H1 (cell line): Measurements from ENCODE around the gene CIT. TPM values are rescaled to one million over a fixed set of nuclear protein-coding genes. Genes with fewer than 3 reads are reported as not detected.

Experiments used
- CTCF ChIA-PET: fragments of 300-600 bp; sonication (Branson Sonifier 250); formaldehyde crosslinking; loops from one replicate; lab custom pipeline; 2021; ENCODE audit not compliant: partially characterized antibody; lab: Charles Lee
- POLR2A ChIA-PET: fragments of 300-600 bp; sonication (Branson Sonifier 250); formaldehyde crosslinking; loops from one replicate; lab custom pipeline; 2021; ENCODE audit warnings: inconsistent platforms; ENCODE audit not compliant: partially characterized antibody; lab: Charles Lee
- DNase-seq, 2 experiments: peaks; one replicate each; pipeline versions ENCODE4 v3.0.0 to v3.0.0-alpha.2; 2010 to 2022; ENCODE audit warnings: low spot score in 2 of 2, low read depth in 1 of 2, mixed read lengths in 1 of 2
- FAIRE-seq: peaks from 2 replicates; lab custom pipeline; 2011; peaks lifted over from hg19 to GRCh38; lab: Jason Lieb, UNC
- H2AFZ ChIP-seq: 2 replicates; pipeline ENCODE4 v1.8.1; 2012; ENCODE audit warnings: low read length, inconsistent platforms
- H2AK5ac ChIP-seq: 2 replicates; pipeline ENCODE4 v1.6.1; 2013; ENCODE audit warnings: low read depth, low read length
- H2BK120ac ChIP-seq: replicated peaks from 2 replicates; pipeline ENCODE3; 2013; ENCODE audit warnings: low read depth, low read length, inconsistent platforms
- H2BK12ac ChIP-seq: 2 replicates; pipeline ENCODE4 v1.6.1; 2013; ENCODE audit warnings: low read depth, low read length
- H2BK15ac ChIP-seq: 2 replicates; pipeline ENCODE4 v1.6.1; 2013; ENCODE audit warnings: low read length
- H2BK20ac ChIP-seq: 2 replicates; pipeline ENCODE4 v1.6.1; 2013; ENCODE audit warnings: low read length
- H2BK5ac ChIP-seq: 2 replicates; pipeline ENCODE4 v1.6.1; 2013; ENCODE audit warnings: low read depth, low read length
- H3K14ac ChIP-seq: 2 replicates; pipeline ENCODE4 v1.6.1; 2013; ENCODE audit warnings: inconsistent platforms; ENCODE audit not compliant: insufficient read length
- H3K18ac ChIP-seq: 2 replicates; pipeline ENCODE4 v1.6.1; 2013; ENCODE audit warnings: low read length; ENCODE audit errors: extremely low read depth
- H3K23ac ChIP-seq: 2 replicates; pipeline ENCODE4 v1.6.1; 2013; ENCODE audit warnings: inconsistent platforms; ENCODE audit not compliant: insufficient read length
- H3K23me2 ChIP-seq: 2 replicates; pipeline ENCODE4 v1.6.1; 2013; ENCODE audit warnings: low read depth, low read length
- H3K27ac ChIP-seq: 2 replicates; pipeline ENCODE4 v1.6.1; 2011; ENCODE audit warnings: low read depth, low read length, inconsistent platforms
- H3K27me3 ChIP-seq, 4 experiments: replicated peaks in 1 of 4; 1 replicate in 1 of 4; 2 replicates in 3 of 4; pipeline versions ENCODE4 v1.6.1 to v1.8.1; 2011 to 2013; ENCODE audit warnings: low read length in 3 of 4, mild to moderate bottlenecking in 3 of 4, inconsistent platforms in 2 of 4, mixed read lengths in 2 of 4, moderate library complexity in 1 of 4; ENCODE audit not compliant: control insufficient read depth in 3 of 4, insufficient read depth in 3 of 4; ENCODE audit errors: extremely low read depth in 1 of 4
- H3K36me3 ChIP-seq, 4 experiments: 2 replicates each; pipeline versions ENCODE4 v1.6.1 to v1.8.1; 2011 to 2013; ENCODE audit warnings: mild to moderate bottlenecking in 4 of 4, low read length in 3 of 4, moderate library complexity in 2 of 4, control low read depth in 1 of 4, inconsistent platforms in 1 of 4; ENCODE audit not compliant: insufficient read depth in 4 of 4, control insufficient read depth in 2 of 4
- H3K4ac ChIP-seq: replicated peaks from 2 replicates; pipeline ENCODE3; 2013; ENCODE audit warnings: low read length, low read depth, mixed read lengths, inconsistent platforms; ENCODE audit not compliant: insufficient read length
- H3K4me1 ChIP-seq, 4 experiments: replicated peaks in 1 of 4; 1 replicate in 1 of 4; 2 replicates in 3 of 4; pipeline versions ENCODE4 v1.6.1 to v1.8.1; 2011 to 2013; ENCODE audit warnings: low read length in 3 of 4, inconsistent platforms in 2 of 4, mixed read lengths in 1 of 4; ENCODE audit not compliant: insufficient read depth in 4 of 4, control insufficient read depth in 3 of 4
- H3K4me2 ChIP-seq, 2 experiments: 2 replicates each; pipeline versions ENCODE4 v1.6.1 to v1.8.1; 2011 to 2013; ENCODE audit warnings: low read depth in 2 of 2, low read length in 2 of 2, control low read depth in 1 of 2, inconsistent platforms in 1 of 2, mild to moderate bottlenecking in 1 of 2; ENCODE audit not compliant: insufficient read depth in 1 of 2
- H3K4me3 ChIP-seq, 4 experiments: fragments of 200-600, 300-600 bp in 1 of 4; sonication (generic), shearing (Covaris generic), sonication (Bioruptor Twin) in 1 of 4; 2 replicates each; pipeline versions ENCODE4 v1.5.1 to v1.8.1; 2011 to 2016; ENCODE audit warnings: low read length in 4 of 4, low read depth in 3 of 4, control low read depth in 2 of 4, inconsistent platforms in 2 of 4, mild to moderate bottlenecking in 2 of 4, mixed read lengths in 1 of 4, moderate library complexity in 1 of 4; ENCODE audit not compliant: insufficient read depth in 2 of 4; ENCODE audit errors: extremely low read depth in 1 of 4
- H3K56ac ChIP-seq: replicated peaks from 2 replicates; pipeline ENCODE3; 2013; ENCODE audit warnings: low read depth, mild to moderate bottlenecking, mixed read lengths, low read length, inconsistent platforms; ENCODE audit not compliant: insufficient read length
- H3K79me1 ChIP-seq: 2 replicates; pipeline ENCODE4 v1.6.1; 2013; ENCODE audit warnings: low read depth, low read length, control low read depth
- H3K79me2 ChIP-seq, 2 experiments: 2 replicates each; pipeline versions ENCODE4 v1.6.1 to v1.8.1; 2012 to 2013; ENCODE audit warnings: low read length in 2 of 2, mild to moderate bottlenecking in 2 of 2, inconsistent platforms in 1 of 2; ENCODE audit not compliant: insufficient read depth in 2 of 2, control insufficient read depth in 1 of 2
- H3K9ac ChIP-seq, 4 experiments: replicated peaks in 1 of 4; 1 replicate in 1 of 4; 2 replicates in 3 of 4; pipeline versions ENCODE4 v1.6.1 to v1.8.1; 2011 to 2013; ENCODE audit warnings: low read depth in 3 of 4, low read length in 3 of 4, control low read depth in 2 of 4, mild to moderate bottlenecking in 2 of 4, moderate library complexity in 2 of 4, inconsistent platforms in 1 of 4; ENCODE audit errors: extremely low read depth in 1 of 4
- H3K9me3 ChIP-seq, 2 experiments: 2 replicates each; pipeline versions ENCODE4 v1.6.1 to v1.8.1; 2012 to 2013; ENCODE audit warnings: mild to moderate bottlenecking in 2 of 2, moderate library complexity in 2 of 2, control low read depth in 1 of 2, inconsistent platforms in 1 of 2, low read depth in 1 of 2, low read length in 1 of 2, mixed read lengths in 1 of 2; ENCODE audit not compliant: insufficient read depth in 2 of 2
- H4K20me1 ChIP-seq, 2 experiments: replicated peaks in 1 of 2; 2 replicates each; pipeline versions ENCODE3 to v1.8.1; 2011 to 2013; ENCODE audit warnings: inconsistent platforms in 2 of 2, low read length in 2 of 2, mild to moderate bottlenecking in 1 of 2; ENCODE audit not compliant: insufficient read depth in 2 of 2, control insufficient read depth in 1 of 2
- H4K5ac ChIP-seq: 2 replicates; pipeline ENCODE4 v1.6.1; 2013; ENCODE audit warnings: low read length, low read depth, mixed read lengths, inconsistent platforms; ENCODE audit not compliant: insufficient read length
- H4K8ac ChIP-seq: 2 replicates; pipeline ENCODE4 v1.8.0; 2013; ENCODE audit warnings: mild to moderate bottlenecking, moderate library complexity, low read length, inconsistent platforms; ENCODE audit not compliant: insufficient read depth; ENCODE audit errors: extremely low read depth
- H4K91ac ChIP-seq: replicated peaks from 2 replicates; pipeline ENCODE3; 2013; ENCODE audit warnings: low read length, mixed read lengths, inconsistent platforms; ENCODE audit not compliant: insufficient read length
- CTCF ChIP-seq, 3 experiments: IDR thresholded peaks; 1 replicate in 2 of 3; 2 replicates in 1 of 3; pipeline versions ENCODE4 v1.5.1 to v1.6.1; 2011; ENCODE audit warnings: low read length in 3 of 3, mild to moderate bottlenecking in 3 of 3, inconsistent platforms in 2 of 3, low read depth in 1 of 3, moderate library complexity in 1 of 3; ENCODE audit not compliant: insufficient read depth in 1 of 3; ENCODE audit errors: control extremely low read depth in 1 of 3
- POU5F1 ChIP-seq: IDR thresholded peaks from 2 replicates; pipeline ENCODE4 v1.6.1; 2011; ENCODE audit warnings: low read depth, mild to moderate bottlenecking, low read length, moderate library complexity
- RAD21 ChIP-seq, 2 experiments: IDR thresholded peaks in 1 of 2; conservative IDR thresholded peaks in 1 of 2; 2 replicates each; pipeline ENCODE4 v1.6.1; 2011; ENCODE audit warnings: low read depth in 2 of 2, low read length in 2 of 2, improper control_type of control experiment in 1 of 2, inconsistent platforms in 1 of 2, mild to moderate bottlenecking in 1 of 2, moderate library complexity in 1 of 2
- TAF7 ChIP-seq: optimal IDR thresholded peaks from 2 replicates; pipeline ENCODE3; 2011; ENCODE audit warnings: low read depth, mild to moderate bottlenecking, inconsistent platforms, low read length, moderate library complexity, borderline replicate concordance
- YY1 ChIP-seq: IDR thresholded peaks from 2 replicates; pipeline ENCODE4 v1.6.1; 2011; ENCODE audit warnings: low read depth, mild to moderate bottlenecking, low read length
- WGBS, 2 experiments: shearing (Covaris generic) in 1 of 2; methylation state at CpG; one replicate each; pipeline versions ENCODE4 v1.1.6 to v1.1.7; 2013 to 2015; ENCODE audit warnings: low lambda C conversion rate in 2 of 2, mixed read lengths in 2 of 2, inconsistent platforms in 1 of 2, low coverage in 1 of 2, missing lambda C conversion rate in 1 of 2; ENCODE audit not compliant: insufficient replicate concordance in 2 of 2, insufficient coverage in 1 of 2, insufficient read length in 1 of 2; ENCODE audit errors: extremely low coverage in 1 of 2, missing lambda C conversion rate in 1 of 2; 5-methylcytosine and 5-hydroxymethylcytosine counted together
- polyA plus RNA-seq, 7 experiments: library from polyadenylated mRNA; depleted of rRNA in 3 of 7; stranded (reverse) in 5 of 7; unstranded in 2 of 7; fragments of >200 nt in 5 of 7; fragments of 200-250 nt in 2 of 7; gene quantifications; 1 replicate in 5 of 7; 2 replicates in 1 of 7; 4 replicates in 1 of 7; pipeline versions ENCODE4 v1.2.1 to v1.2.3, GENCODE V29; 2011 to 2013; ENCODE audit warnings: missing spikeins in 2 of 7, mixed read lengths in 2 of 7
- total RNA-seq: library from RNA; stranded (reverse); fragmentation: NEBNext Ultra II Directional; extraction: Animal tissue kit (Norgen Biotek cat#: 25700); gene quantifications from 2 replicates; pipeline ENCODE4 v1.2.1, GENCODE V29; 2021

The CIT gene
- total and polyA plus RNA-seq, 2 of the 8 experiments (the other 6 are each of a cell fraction or from before 2014, with no cell fraction given) = 17.1 to 60.9 TPM

GRCh38 chr12:119902084-119902509 lies 25.0 kb upstream of the CIT start:
- peak; percentile 90 for FAIRE-seq
- 20% methylated on average over 5 of the region's 5 CpGs; no CpG with 5 or more reads in 1 of the 2 experiments for WGBS, 2 experiments
- CTCF ChIA-PET = interaction anchor here (0.5 to 4.2 kb wide), 11 partner anchors 13 to 1316 kb away, joined by 3 to 22 read pairs (median 3); partner anchors contain the start of gene CIT

More at GRCh38 chr12:119902084-119902509, 25.0 kb upstream of the CIT start:
- H3K18ac ChIP-seq = no peak overlapping the region
- H3K23me2 ChIP-seq = no peaks in the 10 kb centered on the region; the same call in 1 of the 2 replicates
- no peak overlapping the region for H3K4me3 ChIP-seq
- no peak overlapping the region for H3K4ac ChIP-seq
- H2AK5ac ChIP-seq = no peak overlapping the region
- H2AFZ ChIP-seq = no peak overlapping the region
- H2BK5ac ChIP-seq = no peak overlapping the region
- H3K36me3 ChIP-seq = no peaks in the 10 kb centered on the region
- no peak overlapping the region for H3K56ac ChIP-seq
- H3K4me2 ChIP-seq = no peak overlapping the region
- no peak overlapping the region for H4K5ac ChIP-seq
- POLR2A ChIA-PET = no interaction called here
- H2BK120ac ChIP-seq = no peak overlapping the region
- no peak overlapping the region for H3K23ac ChIP-seq
- TF ChIP-seq POU5F1 (no peak), CTCF (IDR thresholded peaks at IDR 0.05; ENCODE audit: control extremely low read depth in 1 of 3, insufficient read depth in 1 of 3, low read depth in 1 of 3, low read length in 3 of 3) (peak; percentile 40 to 87 (median 81)), TAF7 (no peak), YY1 (peak; percentile 67), RAD21 (IDR thresholded peaks at IDR 0.05 in 1 of 2, conservative IDR thresholded peaks at IDR 0.05 in 1 of 2; ENCODE audit: low read depth in 2 of 2, low read length in 2 of 2) (peak; percentile 79 to 85)
- H3K27ac ChIP-seq = no peak overlapping the region
- no peak overlapping the region for H2BK15ac ChIP-seq
- H4K8ac ChIP-seq = no peak overlapping the region
- no peak overlapping the region for H3K9ac ChIP-seq
- H3K9me3 ChIP-seq = no peaks in the 10 kb centered on the region
- H3K79me1 ChIP-seq = no peaks in the 10 kb centered on the region
- no peaks in the 10 kb centered on the region for H3K79me2 ChIP-seq
- H3K27me3 ChIP-seq = no peaks in the 10 kb centered on the region
- no peak overlapping the region for H4K91ac ChIP-seq
- no peaks in the 10 kb centered on the region for H3K4me1 ChIP-seq
- no peak overlapping the region for H2BK20ac ChIP-seq
- no peak overlapping the region for H3K14ac ChIP-seq
- no peak overlapping the region for H2BK12ac ChIP-seq
- H4K20me1 ChIP-seq = no peaks in the 10 kb centered on the region
- DNase-seq = peak; percentile 21 to 82
